Breast epithelium (tissue), 4 donors: ENCODE results near the gene OTUB2. TPM values are rescaled to one million over a fixed set of nuclear protein-coding genes. Genes with fewer than 3 reads are reported as not detected.

Experiments used
- DNase-seq, 2 donors: peaks; one replicate each; pipeline ENCODE4 v3.0.0-alpha.2; 2019; ENCODE audit warnings: low spot score in 2 of 2
- H3K27ac ChIP-seq, 2 donors: fragments of 200-600 bp; sonication (generic) in 1 of 2; one replicate each; pipeline ENCODE4 v1.5.1; 2016 to 2019; ENCODE audit warnings: mild to moderate bottlenecking in 1 of 2
- H3K27me3 ChIP-seq, 2 donors: fragments of 200-600 bp; sonication (generic) in 1 of 2; one replicate each; pipeline versions ENCODE4 v1.5.1 to v1.6.0; 2017 to 2019; ENCODE audit warnings: control low read depth in 1 of 2, mild to moderate bottlenecking in 1 of 2
- H3K36me3 ChIP-seq: fragments of 200-600 bp; one replicate; pipeline ENCODE4 v1.5.1; 2019
- H3K4me1 ChIP-seq, 2 donors: fragments of 200-600 bp; sonication (generic); one replicate each; pipeline ENCODE4 v1.5.1; 2016 to 2019; ENCODE audit warnings: control low read depth in 1 of 2
- H3K4me3 ChIP-seq, 3 donors: fragments of 200-600 bp; sonication (generic); 1 replicate in 2 of 3; 2 replicates in 1 of 3; pipeline ENCODE4 v1.5.1; 2016 to 2019; ENCODE audit warnings: mild to moderate bottlenecking in 3 of 3, moderate library complexity in 2 of 3
- H3K9me3 ChIP-seq, 2 donors: fragments of 200-600 bp; sonication (generic) in 1 of 2; one replicate each; pipeline ENCODE4 v1.5.1; 2016 to 2019; ENCODE audit warnings: control low read depth in 1 of 2
- CTCF ChIP-seq, 3 donors: fragments of 450-650 bp; IDR thresholded peaks; one replicate each; pipeline ENCODE4 v1.5.1; 2016 to 2017; ENCODE audit warnings: antibody characterized with exemption in 3 of 3, mild to moderate bottlenecking in 3 of 3, moderate library complexity in 3 of 3
- POLR2A ChIP-seq: fragments of 450-650 bp; IDR thresholded peaks from one replicate; pipeline ENCODE4 v1.6.1; 2016; ENCODE audit warnings: antibody characterized with exemption, mild to moderate bottlenecking, moderate library complexity
- POLR2AphosphoS5 ChIP-seq, 3 donors: sonication (generic); formaldehyde crosslinking; IDR thresholded peaks; one replicate each; pipeline ENCODE4 v1.6.1; 2017; ENCODE audit warnings: antibody characterized with exemption in 3 of 3
- intact Hi-C: fragments of 100-400 bp; cut with DNase I; formaldehyde crosslinking; loops from one replicate; pipeline ENCODE4 v1.15.1; 2023; ENCODE audit warnings: low total_unique reads
- total RNA-seq, 3 donors: library from RNA; depleted of rRNA; stranded (reverse); fragments of >200 nt; gene quantifications; one replicate each; pipeline ENCODE4 v1.1.0, GENCODE V29; 2016

The OTUB2 gene
- total RNA-seq, 3 donors from 2014 or later, result 0.64 to 1.6 (median 0.73) TPM

- peak in 1 of 2 donors; percentile 20 for DNase-seq
- no peak overlapping the region for H3K27ac ChIP-seq
- no peaks in the 10 kb centered on the region for H3K27me3 ChIP-seq
- H3K9me3 ChIP-seq, result no peaks in the 10 kb centered on the region
- TF ChIP-seq POLR2A, result no peak
- TF ChIP-seq CTCF (IDR thresholded peaks at IDR 0.05), result no peak
- no peak for TF ChIP-seq POLR2AphosphoS5 (IDR thresholded peaks at IDR 0.05)
- intact Hi-C loops, result no loop called here
- H3K4me1 ChIP-seq, result no peaks in the 10 kb centered on the region
- peaks cover 10% of the 10 kb centered on the region for H3K36me3 ChIP-seq
- H3K4me3 ChIP-seq, result no peak overlapping the region
Observed at GRCh38 chr14:94045101-94045500, 19.0 kb downstream of the OTUB2 start.

DNA sequence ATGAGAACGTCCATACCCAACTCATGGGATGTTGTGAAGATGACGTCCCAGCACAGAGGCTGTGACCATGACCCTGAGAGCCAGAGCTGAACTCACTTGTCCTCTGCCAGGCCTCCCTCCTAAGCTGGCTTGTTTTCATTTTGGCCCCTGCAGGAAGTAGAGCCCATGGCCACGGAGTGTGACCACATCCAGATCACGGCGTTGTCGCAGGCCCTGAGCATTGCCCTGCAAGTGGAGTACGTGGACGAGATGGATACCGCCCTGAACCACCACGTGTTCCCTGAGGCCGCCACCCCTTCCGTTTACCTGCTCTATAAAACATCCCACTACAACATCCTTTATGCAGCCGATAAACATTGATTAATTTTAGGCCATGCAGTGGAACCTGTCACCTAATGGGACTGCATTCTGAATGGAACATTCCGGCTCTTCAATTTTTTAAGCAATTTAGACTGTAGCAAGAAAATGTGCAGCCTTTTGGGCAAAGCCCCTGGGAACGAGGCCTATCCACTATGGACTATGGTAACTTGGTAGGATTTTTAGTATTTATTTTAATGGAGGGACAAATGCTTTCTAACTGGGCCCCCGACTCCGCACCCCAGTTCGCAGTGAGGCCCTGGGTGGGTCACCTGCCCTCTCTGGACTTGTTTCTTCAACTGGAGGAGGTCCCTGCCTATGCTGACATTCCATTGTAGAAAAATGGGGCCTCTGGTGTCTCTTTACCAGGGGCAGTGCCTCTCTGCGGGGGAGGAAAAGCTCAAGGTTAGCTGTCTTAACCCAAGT, 19.6 kb downstream of the OTUB2 start:
- no peak overlapping the region for H3K27ac ChIP-seq
- peaks cover 10% of the 10 kb centered on the region for H3K36me3 ChIP-seq
- no peaks in the 10 kb centered on the region for H3K9me3 ChIP-seq
- no peak overlapping the region for H3K4me3 ChIP-seq
- TF ChIP-seq CTCF (IDR thresholded peaks at IDR 0.05) (no peak), POLR2A (no peak), POLR2AphosphoS5 (IDR thresholded peaks at IDR 0.05) (no peak)
- intact Hi-C loops, result no loop called here
- no peaks in the 10 kb centered on the region for H3K4me1 ChIP-seq
- H3K27me3 ChIP-seq, result no peaks in the 10 kb centered on the region
- peak in 1 of 2 donors; percentile 41 for DNase-seq

- peaks cover 11% of the 10 kb centered on the region for H3K36me3 ChIP-seq
- peak in 1 of 2 donors; percentile 46 for DNase-seq
- intact Hi-C loops, result no loop called here
- H3K9me3 ChIP-seq, result no peaks in the 10 kb centered on the region
- TF ChIP-seq POLR2AphosphoS5 (IDR thresholded peaks at IDR 0.05), result no peak
- no peak for TF ChIP-seq CTCF (IDR thresholded peaks at IDR 0.05)
- TF ChIP-seq POLR2A, result no peak
- H3K4me3 ChIP-seq, result no peak overlapping the region
- H3K4me1 ChIP-seq, result no peaks in the 10 kb centered on the region
- H3K27me3 ChIP-seq, result no peaks in the 10 kb centered on the region
- H3K27ac ChIP-seq, result no peak overlapping the region
Observed at GRCh38 chr14:94046696-94047250, 20.6 kb downstream of the OTUB2 start.

- peak in 1 of 2 donors; percentile 25 for DNase-seq
- Histone ChIP-seq H3K4me1 (no peaks in the 10 kb centered on the region), H3K36me3 (peaks cover 15% of the 10 kb centered on the region)
Observed at GRCh38 chr14:94047581-94047980, 21.4 kb downstream of the OTUB2 start.

More at GRCh38 chr14:94047581-94047980, 21.4 kb downstream of the OTUB2 start:
- Histone ChIP-seq H3K27ac (no peak overlapping the region), H3K9me3 (no peaks in the 10 kb centered on the region), H3K27me3 (no peaks in the 10 kb centered on the region), H3K4me3 (no peak overlapping the region)
- intact Hi-C loops, result no loop called here
- no peak for TF ChIP-seq CTCF (IDR thresholded peaks at IDR 0.05)
- TF ChIP-seq POLR2AphosphoS5 (IDR thresholded peaks at IDR 0.05), result no peak
- no peak for TF ChIP-seq POLR2A
